ENCODE measurements around the gene KIF19. TPM values are rescaled to one million over a fixed set of nuclear protein-coding genes. Genes with fewer than 3 reads are reported as not detected.

The KIF19 gene
- total and polyA plus RNA-seq, 2 of the 4 experiments (the other 2 are of a cell fraction): not detected

GRCh38 chr17:74369665-74370490 lies 43.9 kb downstream of the KIF19 start:
- no peak overlapping the region for H4K91ac ChIP-seq (ENCODE audit: insufficient read depth, low read depth, low read length)
- no peak overlapping the region for H2BK5ac ChIP-seq (ENCODE audit: low read depth, low read length, poor library complexity, severe bottlenecking)
- WGBS, 2 experiments (ENCODE audit: extremely low coverage in 2 of 2, insufficient read length in 1 of 2): 81% methylated on average over 3 of the region's 17 CpGs; no CpG with 5 or more reads in 1 of the 2 experiments
- no peak overlapping the region for H3K4me2 ChIP-seq (ENCODE audit: low read depth, low read length)
- no peak overlapping the region for H3K18ac ChIP-seq (ENCODE audit: low read depth, low read length)
- H3K14ac ChIP-seq (replicated peaks; ENCODE audit: low read depth, low read length): no peak overlapping the region
- ATAC-seq (ENCODE audit: low read depth) (no peak), DNase-seq (no peak)
- no peak overlapping the region for H3K9ac ChIP-seq (ENCODE audit: low read depth, low read length)
- H3K36me3 ChIP-seq (ENCODE audit: control insufficient read depth, insufficient read depth, low read length): no peaks in the 10 kb centered on the region
- no peak overlapping the region for H4K5ac ChIP-seq (ENCODE audit: low read depth, low read length)
- H3K4ac ChIP-seq (ENCODE audit: low read depth, low read length): no peak overlapping the region
- dilution Hi-C loops (cut with HindIII; ENCODE audit: low sequenced_read_pairs, unreplicated experiment) (no loop called here), intact Hi-C loops (cut with micrococcal nuclease) (loop anchor here (10.0 kb wide), 1 partner anchor 495 kb away; no protein-coding TSS in a partner anchor), in situ Hi-C loops (cut with MboI; ENCODE audit: low sequenced_read_pairs) (no loop called here)
- no peak overlapping the region for H2AFZ ChIP-seq (replicated peaks; ENCODE audit: low read length, poor library complexity)
- no peak overlapping the region for H4K8ac ChIP-seq (ENCODE audit: low read depth in 2 of 2, low read length in 2 of 2)
- ChIA-PET POLR2A (ENCODE audit: unreplicated experiment) (no interaction called here), CTCF (no interaction called here)
- H3K9me1 ChIP-seq (ENCODE audit: insufficient read depth, low read length): no peaks in the 10 kb centered on the region
- H3K4me1 ChIP-seq (ENCODE audit: control insufficient read depth, insufficient read depth, low read length): no peaks in the 10 kb centered on the region
- H2BK20ac ChIP-seq (ENCODE audit: low read depth, low read length): no peak overlapping the region
- no peaks in the 10 kb centered on the region for H4K20me1 ChIP-seq (ENCODE audit: insufficient read depth, low read length)
- no peak overlapping the region for H2BK15ac ChIP-seq (ENCODE audit: low read depth, low read length)
- H2BK120ac ChIP-seq (ENCODE audit: low read depth, low read length): no peak overlapping the region
- H3K27ac ChIP-seq (ENCODE audit: insufficient read depth, low read length): no peak overlapping the region
- H2AK5ac ChIP-seq (ENCODE audit: low read depth, low read length): no peak overlapping the region
- no peaks in the 10 kb centered on the region for H3K79me1 ChIP-seq (ENCODE audit: low read depth in 1 of 2, low read length in 2 of 2)
- no peaks in the 10 kb centered on the region for H3K9me3 ChIP-seq (ENCODE audit: control insufficient read depth, insufficient read depth, low read length)
- H2AK9ac ChIP-seq (replicated peaks; ENCODE audit: low read depth, low read length, poor library complexity): no peak overlapping the region
- H3K23ac ChIP-seq (ENCODE audit: low read depth, low read length): no peak overlapping the region
- no peak overlapping the region for H3K56ac ChIP-seq (ENCODE audit: extremely low read depth, insufficient read depth, low read length)
- H3K27me3 ChIP-seq (ENCODE audit: control insufficient read depth, insufficient read depth, low read length): no peaks in the 10 kb centered on the region
- no peak for TF ChIP-seq CTCF (conservative IDR thresholded peaks at IDR 0.05; ENCODE audit: low read depth, low read length)
- no peak for TF ChIP-seq POLR2A (IDR thresholded peaks at IDR 0.05; ENCODE audit: low read depth, low read length)
- TF ChIP-seq BHLHE40 (IDR thresholded peaks at IDR 0.05; ENCODE audit: low read depth, low read length): no peak
- TF ChIP-seq NFE2L2 (IDR thresholded peaks at IDR 0.05; ENCODE audit: low read depth, low read length): no peak
- TF ChIP-seq RCOR1 (IDR thresholded peaks at IDR 0.05; ENCODE audit: insufficient replicate concordance, low read length): no peak
- no peak for TF ChIP-seq RAD21 (IDR thresholded peaks at IDR 0.05; ENCODE audit: low read length)
- TF ChIP-seq CHD1 (IDR thresholded peaks at IDR 0.05; ENCODE audit: low read depth, low read length): no peak
- TF ChIP-seq ELK1 (IDR thresholded peaks at IDR 0.05; ENCODE audit: borderline replicate concordance, low read depth, low read length): no peak
- no peak for TF ChIP-seq USF2 (IDR thresholded peaks at IDR 0.05; ENCODE audit: low read depth, low read length)
- no peak overlapping the region for H3K4me3 ChIP-seq (ENCODE audit: insufficient read depth, low read depth, low read length)
- no TSS peak for BruUV-seq (replicated peaks)
